ENCODE results near the gene PLAGL2. TPM values are rescaled to one million over a fixed set of nuclear protein-coding genes. Genes with fewer than 3 reads are reported as not detected.

PLAGL2 gene
- polyA plus RNA-seq (2013, experiment 1 of 2): 16.6 TPM
- 16.8 TPM for polyA plus RNA-seq (2013, experiment 2 of 2)

GRCh38 chr20:32207626-32208498 is at the start of gene PLAGL2, which contains the start of gene POFUT1:
PLAGL2 (minus strand) TSS chr20:32207743; CDS start chr20:32202178, 5,565 bp downstream.
POFUT1 (plus strand) TSS chr20:32207880; CDS start chr20:32207942, 62 bp downstream.
- H3K9me3 ChIP-seq (ENCODE audit: control insufficient read depth, low read length): no peaks in the 10 kb centered on the region
- DNase-seq: peak; percentile 91
- H2AFZ ChIP-seq (ENCODE audit: low read depth, low read length): peak within 1 kb of the TSS; percentile 95
- H3K18ac ChIP-seq (ENCODE audit: low read depth in 1 of 2, low read length in 2 of 2): peak within 1 kb of the TSS; percentile 87 to 90
- H4K8ac ChIP-seq (ENCODE audit: low read length): peak within 1 kb of the TSS; percentile 96
- H2BK120ac ChIP-seq (ENCODE audit: low read depth, low read length): peak within 1 kb of the TSS; percentile 96
- peak within 1 kb of the TSS; percentile 34 for H2AK5ac ChIP-seq (ENCODE audit: low read length, severe bottlenecking)
- peaks cover 18% of the 10 kb centered on the region for H3K4me1 ChIP-seq (ENCODE audit: control insufficient read depth, insufficient read depth, low read depth, low read length)
- WGBS: 4% methylated on average over 56 of the region's 74 CpGs
- peak within 1 kb of the TSS in 1 of 2 experiments; percentile 42 for H2BK12ac ChIP-seq (ENCODE audit: low read length in 2 of 2)
- H3K9ac ChIP-seq (ENCODE audit: low read length): peak within 1 kb of the TSS; percentile 98
- H3K4me3 ChIP-seq (ENCODE audit: insufficient read depth in 1 of 2, low read depth in 1 of 2, low read length in 2 of 2): peak within 1 kb of the TSS; percentile 69 to 98
- peak within 1 kb of the TSS; percentile 85 for H2BK15ac ChIP-seq (ENCODE audit: low read depth, poor library complexity, severe bottlenecking)
- H3K36me3 ChIP-seq (ENCODE audit: control insufficient read depth in 1 of 2, insufficient read depth in 2 of 2, low read depth in 1 of 2, low read length in 2 of 2): peaks cover 27% of the 10 kb centered on the region in 2 experiments
- H2BK5ac ChIP-seq (ENCODE audit: low read depth, low read length, poor library complexity, severe bottlenecking): peak within 1 kb of the TSS; percentile 74
- peak within 1 kb of the TSS; percentile 84 to 94 for H3K4ac ChIP-seq (ENCODE audit: low read depth in 1 of 2, low read length in 2 of 2)
- peak within 1 kb of the TSS; percentile 97 to 99 for H3K14ac ChIP-seq (ENCODE audit: low read length in 2 of 2)
- H3K27ac ChIP-seq (ENCODE audit: low read length, poor library complexity, severe bottlenecking): no peak within 1 kb of the TSS
- no peaks in the 10 kb centered on the region for H3K27me3 ChIP-seq (ENCODE audit: control insufficient read depth in 1 of 2, insufficient read depth in 1 of 2, low read length in 2 of 2)
- H3K4me2 ChIP-seq (ENCODE audit: low read length, poor library complexity, severe bottlenecking): peak within 1 kb of the TSS; percentile 93
- H4K91ac ChIP-seq (ENCODE audit: low read length): peak within 1 kb of the TSS; percentile 83
- peaks cover 62% of the 10 kb centered on the region for H3K79me1 ChIP-seq (replicated peaks; ENCODE audit: low read length, poor library complexity, severe bottlenecking)
- peak within 1 kb of the TSS in 1 of 2 experiments; percentile 95 for H3K23ac ChIP-seq (ENCODE audit: low read length in 2 of 2)

GRCh38 chr20:32252189-32252588 is 44.6 kb upstream of the PLAGL2 start:
- Histone ChIP-seq H3K9ac (ENCODE audit: low read length) (no peak overlapping the region), H2BK5ac (ENCODE audit: low read depth, low read length, poor library complexity, severe bottlenecking) (no peak overlapping the region), H3K18ac (ENCODE audit: low read depth in 1 of 2, low read length in 2 of 2) (no peak overlapping the region), H3K4me2 (ENCODE audit: low read length, poor library complexity, severe bottlenecking) (no peak overlapping the region), H3K14ac (ENCODE audit: low read length in 2 of 2) (no peak overlapping the region), H2BK120ac (ENCODE audit: low read depth, low read length) (no peak overlapping the region), H3K27ac (ENCODE audit: low read length, poor library complexity, severe bottlenecking) (no peak overlapping the region), H3K23ac (ENCODE audit: low read length in 2 of 2) (no peak overlapping the region), H3K4me3 (ENCODE audit: insufficient read depth in 1 of 2, low read depth in 1 of 2, low read length in 2 of 2) (no peak overlapping the region), H3K9me3 (ENCODE audit: control insufficient read depth, low read length) (peaks cover 3% of the 10 kb centered on the region), H2AFZ (ENCODE audit: low read depth, low read length) (no peak overlapping the region), H2AK5ac (ENCODE audit: low read length, severe bottlenecking) (peak overlapping the region; percentile 11), H2BK15ac (ENCODE audit: low read depth, poor library complexity, severe bottlenecking) (no peak overlapping the region), H3K4ac (ENCODE audit: low read depth in 1 of 2, low read length in 2 of 2) (no peak overlapping the region), H3K4me1 (ENCODE audit: control insufficient read depth, insufficient read depth, low read depth, low read length) (peaks cover 4% of the 10 kb centered on the region), H4K8ac (ENCODE audit: low read length) (no peak overlapping the region), H3K36me3 (ENCODE audit: control insufficient read depth in 1 of 2, insufficient read depth in 2 of 2, low read depth in 1 of 2, low read length in 2 of 2) (no peaks in the 10 kb centered on the region), H3K79me1 (replicated peaks; ENCODE audit: low read length, poor library complexity, severe bottlenecking) (no peaks in the 10 kb centered on the region), H2BK12ac (ENCODE audit: low read length in 2 of 2) (no peak overlapping the region), H3K27me3 (ENCODE audit: control insufficient read depth in 1 of 2, insufficient read depth in 1 of 2, low read length in 2 of 2) (peaks cover 0 to 5% of the 10 kb centered on the region in 2 experiments), H4K91ac (ENCODE audit: low read length) (no peak overlapping the region)
- DNase-seq: no peak
- WGBS: 93% methylated on average over 6 of the region's 6 CpGs

GRCh38 chr20:32251470-32251869 is 43.9 kb upstream of the PLAGL2 start:
- no peak overlapping the region for H2BK5ac ChIP-seq (ENCODE audit: low read depth, low read length, poor library complexity, severe bottlenecking)
- no peak overlapping the region for H3K4ac ChIP-seq (ENCODE audit: low read depth in 1 of 2, low read length in 2 of 2)
- H3K36me3 ChIP-seq (ENCODE audit: control insufficient read depth in 1 of 2, insufficient read depth in 2 of 2, low read depth in 1 of 2, low read length in 2 of 2): no peaks in the 10 kb centered on the region
- DNase-seq: no peak
- H3K9ac ChIP-seq (ENCODE audit: low read length): no peak overlapping the region
- H3K14ac ChIP-seq (ENCODE audit: low read length in 2 of 2): no peak overlapping the region
- no peak overlapping the region for H3K23ac ChIP-seq (ENCODE audit: low read length in 2 of 2)
- peaks cover 6% of the 10 kb centered on the region for H3K4me1 ChIP-seq (ENCODE audit: control insufficient read depth, insufficient read depth, low read depth, low read length)
- H2BK12ac ChIP-seq (ENCODE audit: low read length in 2 of 2): no peak overlapping the region
- no peak overlapping the region for H3K27ac ChIP-seq (ENCODE audit: low read length, poor library complexity, severe bottlenecking)
- no peak overlapping the region for H3K4me2 ChIP-seq (ENCODE audit: low read length, poor library complexity, severe bottlenecking)
- peak overlapping the region; percentile 57 for H2AK5ac ChIP-seq (ENCODE audit: low read length, severe bottlenecking)
- H4K8ac ChIP-seq (ENCODE audit: low read length): no peak overlapping the region
- no peak overlapping the region for H3K18ac ChIP-seq (ENCODE audit: low read depth in 1 of 2, low read length in 2 of 2)
- H3K79me1 ChIP-seq (replicated peaks; ENCODE audit: low read length, poor library complexity, severe bottlenecking): no peaks in the 10 kb centered on the region
- WGBS: 73% methylated on average over 3 of the region's 3 CpGs
- no peak overlapping the region for H2BK15ac ChIP-seq (ENCODE audit: low read depth, poor library complexity, severe bottlenecking)
- no peak overlapping the region for H2BK120ac ChIP-seq (ENCODE audit: low read depth, low read length)
- no peak overlapping the region for H3K4me3 ChIP-seq (ENCODE audit: insufficient read depth in 1 of 2, low read depth in 1 of 2, low read length in 2 of 2)
- H2AFZ ChIP-seq (ENCODE audit: low read depth, low read length): no peak overlapping the region
- H3K9me3 ChIP-seq (ENCODE audit: control insufficient read depth, low read length): peaks cover 3% of the 10 kb centered on the region
- peaks cover 0 to 5% of the 10 kb centered on the region in 2 experiments for H3K27me3 ChIP-seq (ENCODE audit: control insufficient read depth in 1 of 2, insufficient read depth in 1 of 2, low read length in 2 of 2)
- H4K91ac ChIP-seq (ENCODE audit: low read length): no peak overlapping the region

GRCh38 chr20:32249030-32249738 is 41.6 kb upstream of the PLAGL2 start:
- Histone ChIP-seq H3K9me3 (ENCODE audit: control insufficient read depth, low read length) (peaks cover 3% of the 10 kb centered on the region), H3K14ac (ENCODE audit: low read length in 2 of 2) (no peak overlapping the region), H2AFZ (ENCODE audit: low read depth, low read length) (no peak overlapping the region), H3K23ac (ENCODE audit: low read length in 2 of 2) (no peak overlapping the region), H3K36me3 (ENCODE audit: control insufficient read depth in 1 of 2, insufficient read depth in 2 of 2, low read depth in 1 of 2, low read length in 2 of 2) (no peaks in the 10 kb centered on the region), H3K4me2 (ENCODE audit: low read length, poor library complexity, severe bottlenecking) (no peak overlapping the region), H2BK5ac (ENCODE audit: low read depth, low read length, poor library complexity, severe bottlenecking) (no peak overlapping the region), H3K9ac (ENCODE audit: low read length) (no peak overlapping the region), H3K4me3 (ENCODE audit: insufficient read depth in 1 of 2, low read depth in 1 of 2, low read length in 2 of 2) (no peak overlapping the region), H3K4me1 (ENCODE audit: control insufficient read depth, insufficient read depth, low read depth, low read length) (peaks cover 4% of the 10 kb centered on the region), H2BK120ac (ENCODE audit: low read depth, low read length) (no peak overlapping the region), H4K8ac (ENCODE audit: low read length) (no peak overlapping the region), H3K4ac (ENCODE audit: low read depth in 1 of 2, low read length in 2 of 2) (no peak overlapping the region), H4K91ac (ENCODE audit: low read length) (no peak overlapping the region), H3K27ac (ENCODE audit: low read length, poor library complexity, severe bottlenecking) (no peak overlapping the region), H2AK5ac (ENCODE audit: low read length, severe bottlenecking) (no peak overlapping the region), H2BK15ac (ENCODE audit: low read depth, poor library complexity, severe bottlenecking) (no peak overlapping the region), H3K27me3 (ENCODE audit: control insufficient read depth in 1 of 2, insufficient read depth in 1 of 2, low read length in 2 of 2) (peaks cover 0 to 5% of the 10 kb centered on the region in 2 experiments), H2BK12ac (ENCODE audit: low read length in 2 of 2) (no peak overlapping the region), H3K18ac (ENCODE audit: low read depth in 1 of 2, low read length in 2 of 2) (no peak overlapping the region), H3K79me1 (replicated peaks; ENCODE audit: low read length, poor library complexity, severe bottlenecking) (no peaks in the 10 kb centered on the region)
- 87% methylated on average over 8 of the region's 9 CpGs for WGBS
- DNase-seq: no peak

Data from mesenchymal stem cell (in vitro differentiated cells and primary cell).